ENCODE measurements around the gene POU2F3.

POU2F3 gene

GRCh38 chr11:120327311-120327710, 87.4 kb downstream of the POU2F3 start:
- no peak for DNase-seq

- no peak for DNase-seq
These were observed 89.6 kb downstream of the POU2F3 start for GRCh38 chr11:120329556-120329955.

- no peak for DNase-seq
These were observed 90.1 kb downstream of the POU2F3 start for GRCh38 chr11:120330045-120330444.

GRCh38 chr11:120331301-120331996, 91.5 kb downstream of the POU2F3 start:
- no peak for DNase-seq

GRCh38 chr11:120332822-120333716, 93.1 kb downstream of the POU2F3 start:
- DNase-seq = no peak

- DNase-seq = no peak
These were observed 93.9 kb downstream of the POU2F3 start for GRCh38 chr11:120333801-120334200.

- no peak for DNase-seq
These were observed 94.4 kb downstream of the POU2F3 start for GRCh38 chr11:120334332-120334731.

- peak; percentile 37 to 47 for DNase-seq
These were observed 95.0 kb downstream of the POU2F3 start for GRCh38 chr11:120334894-120335462.

GRCh38 chr11:120335556-120335907, 95.6 kb downstream of the POU2F3 start:
- DNase-seq = no peak

- DNase-seq = peak; percentile 87 to 90
These were observed 96.1 kb downstream of the POU2F3 start, which contains the start of gene ARHGEF12 for GRCh38 chr11:120335908-120336640. Gene ARHGEF12, plus strand, starts transcription at chr11:120336413. Its CDS starts 831 bp downstream, at chr11:120337244.

GRCh38 chr11:120336641-120337354, 96.9 kb downstream of the POU2F3 start:
- peak; percentile 58 to 69 for DNase-seq

GRCh38 chr11:120337355-120338106, 97.6 kb downstream of the POU2F3 start:
- DNase-seq = no peak

- DNase-seq = no peak
These were observed 98.4 kb downstream of the POU2F3 start for GRCh38 chr11:120338107-120338933.

GRCh38 chr11:120339394-120339890, 99.5 kb downstream of the POU2F3 start:
- DNase-seq = peak in 1 of 2 experiments; percentile 20

GRCh38 chr11:120340529-120340928, 100.6 kb downstream of the POU2F3 start:
- DNase-seq = no peak

- no peak for DNase-seq
These were observed 102.3 kb downstream of the POU2F3 start for GRCh38 chr11:120342226-120342625.

- no peak for DNase-seq
These were observed 102.7 kb downstream of the POU2F3 start for GRCh38 chr11:120342678-120343077.

GRCh38 chr11:120343429-120343828, 103.5 kb downstream of the POU2F3 start:
- DNase-seq = no peak

- DNase-seq = peak in 1 of 2 experiments; percentile 31
These were observed 104.5 kb downstream of the POU2F3 start for GRCh38 chr11:120344302-120345004.

GRCh38 chr11:120346233-120346632, 106.3 kb downstream of the POU2F3 start:
- DNase-seq = no peak
